Measurements from ENCODE around the gene IP6K1. TPM values are rescaled to one million over a fixed set of nuclear protein-coding genes. Genes with fewer than 3 reads are reported as not detected.
"Not testable (repeated sequence)": the region's sequence is repeated elsewhere in the genome, so short reads cannot be mapped to it uniquely, and the experiment has no call there.

The IP6K1 gene
- 46.7 and 66.8 TPM in 2 replicates for total RNA-seq

- DNase-seq (ENCODE audit: low read depth, low spot score) = peak; percentile 100
Measured at GRCh38 chr3:49786357-49787181, at the start of gene IP6K1. Gene IP6K1 (minus strand): TSS chr3:49786542. CDS start chr3:49748040, 38,502 bp downstream.

- no peak for DNase-seq (ENCODE audit: low read depth, low spot score)
Measured at GRCh38 chr3:49831341-49831740, 45.0 kb upstream of the IP6K1 start.

- DNase-seq (ENCODE audit: low read depth, low spot score) = no peak
Measured at GRCh38 chr3:49826016-49826415, 39.7 kb upstream of the IP6K1 start.

GRCh38 chr3:49823131-49823530 is 36.8 kb upstream of the IP6K1 start:
- not testable (repeated sequence) for DNase-seq (ENCODE audit: low read depth, low spot score)

GRCh38 chr3:49813497-49814174 is 27.3 kb upstream of the IP6K1 start, which contains the start of gene UBA7:
Gene UBA7 (minus strand): TSS chr3:49813953. CDS start chr3:49813787, 166 bp downstream.
- no peak for DNase-seq (ENCODE audit: low read depth, low spot score)

- no peak for DNase-seq (ENCODE audit: low read depth, low spot score)
Measured at GRCh38 chr3:49812916-49813496, 26.7 kb upstream of the IP6K1 start.

- no peak for DNase-seq (ENCODE audit: low read depth, low spot score)
Measured at GRCh38 chr3:49807431-49808114, 21.2 kb upstream of the IP6K1 start.

GRCh38 chr3:49806850-49807249 is 20.5 kb upstream of the IP6K1 start:
- DNase-seq (ENCODE audit: low read depth, low spot score) = no peak

GRCh38 chr3:49805897-49806701 is 19.8 kb upstream of the IP6K1 start:
- peak; percentile 79 for DNase-seq (ENCODE audit: low read depth, low spot score)

- DNase-seq (ENCODE audit: low read depth, low spot score) = peak; percentile 86
Measured at GRCh38 chr3:49805367-49805782, 19.0 kb upstream of the IP6K1 start.

GRCh38 chr3:49804141-49805041 is 18.0 kb upstream of the IP6K1 start:
- DNase-seq (ENCODE audit: low read depth, low spot score) = no peak

GRCh38 chr3:49803465-49804140 is 17.3 kb upstream of the IP6K1 start:
- DNase-seq (ENCODE audit: low read depth, low spot score) = no peak

- no peak for DNase-seq (ENCODE audit: low read depth, low spot score)
Measured at GRCh38 chr3:49802719-49803464, 16.6 kb upstream of the IP6K1 start, which contains the start of gene INKA1. Gene INKA1 (plus strand): TSS chr3:49803261. CDS start chr3:49803393, 132 bp downstream.

- DNase-seq (ENCODE audit: low read depth, low spot score) = no peak
Measured at GRCh38 chr3:49801160-49801559, 14.8 kb upstream of the IP6K1 start.

GRCh38 chr3:49799761-49800160 is 13.4 kb upstream of the IP6K1 start, which contains the start of gene CDHR4:
Gene CDHR4 (minus strand): TSS chr3:49799873. CDS start chr3:49799812, 61 bp downstream.
- DNase-seq (ENCODE audit: low read depth, low spot score) = no peak

GRCh38 chr3:49799105-49799504 is 12.8 kb upstream of the IP6K1 start:
- DNase-seq (ENCODE audit: low read depth, low spot score) = no peak

- no peak for DNase-seq (ENCODE audit: low read depth, low spot score)
Measured at GRCh38 chr3:49794926-49795905, 8.9 kb upstream of the IP6K1 start.

Measured in pulmonary artery endothelial cell (primary cell).